ENCODE results near the gene NUTM2G. TPM values are rescaled to one million over a fixed set of nuclear protein-coding genes. Genes with fewer than 3 reads are reported as not detected.
"Not testable (repeated sequence)": the region's sequence is repeated elsewhere in the genome, so short reads cannot be mapped to it uniquely, and the experiment has no call there.

Gene NUTM2G
- total RNA-seq = not detected

DNA sequence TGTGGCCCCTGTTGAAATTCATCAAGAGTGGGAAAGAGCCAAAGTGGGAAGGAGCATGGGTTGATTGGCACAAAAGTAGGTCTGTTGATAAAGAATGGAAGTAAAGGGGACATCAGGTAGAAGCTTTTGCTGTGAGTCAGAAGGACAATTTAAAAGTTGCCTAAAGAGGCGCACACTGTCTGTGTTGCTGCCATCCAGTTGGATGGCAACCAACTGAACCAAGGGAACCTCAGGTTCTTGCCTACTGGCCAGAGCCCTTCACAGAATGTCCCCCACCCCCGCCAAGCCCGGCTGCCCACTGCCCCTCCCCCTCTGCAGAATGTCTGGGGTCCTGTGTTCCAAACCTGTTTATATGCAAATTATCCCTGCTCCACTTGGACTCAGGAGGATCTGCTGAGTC is at the start of gene NUTM2G:
Gene NUTM2G, plus strand, starts transcription at position 301 of the 400 bp plus-strand sequence. CDS start 182 bp downstream, outside the sequence.
- not testable (repeated sequence) for H3K27me3 Mint-ChIP-seq (ENCODE audit: low read depth); ATAC-seq; DNase-seq; H3K4me1 Mint-ChIP-seq (ENCODE audit: low read depth); H3K4me3 Mint-ChIP-seq; H3K36me3 Mint-ChIP-seq (ENCODE audit: insufficient read depth); H3K9me3 Mint-ChIP-seq

GRCh38 chr9:96883922-96884321 is 44.7 kb upstream of the NUTM2G start:
- Mint-ChIP-seq H3K36me3 (ENCODE audit: insufficient read depth) (peaks cover 21% of the 10 kb centered on the region), H3K9me3 (peaks cover 8% of the 10 kb centered on the region), H3K27me3 (ENCODE audit: low read depth) (peaks cover 8% of the 10 kb centered on the region), H3K4me1 (ENCODE audit: low read depth) (no peaks in the 10 kb centered on the region), H3K4me3 (no peak overlapping the region)
- ATAC-seq (no peak), DNase-seq (no peak)

GRCh38 chr9:96884443-96884842 is 44.2 kb upstream of the NUTM2G start:
- Mint-ChIP-seq H3K27me3 (ENCODE audit: low read depth) (peaks cover 2% of the 10 kb centered on the region), H3K4me1 (ENCODE audit: low read depth) (no peaks in the 10 kb centered on the region), H3K4me3 (no peak overlapping the region), H3K9me3 (peaks cover 8% of the 10 kb centered on the region), H3K36me3 (ENCODE audit: insufficient read depth) (peaks cover 21% of the 10 kb centered on the region)
- ATAC-seq (peak in 1 of 2 donors; percentile 21), DNase-seq (no peak)

- H3K9me3 Mint-ChIP-seq = peaks cover 8% of the 10 kb centered on the region
- H3K4me3 Mint-ChIP-seq = no peak overlapping the region
- H3K27me3 Mint-ChIP-seq (ENCODE audit: low read depth) = no peaks in the 10 kb centered on the region
- DNase-seq (no peak), ATAC-seq (no peak)
- no peaks in the 10 kb centered on the region for H3K4me1 Mint-ChIP-seq (ENCODE audit: low read depth)
- peaks cover 21% of the 10 kb centered on the region for H3K36me3 Mint-ChIP-seq (ENCODE audit: insufficient read depth)
Measured at GRCh38 chr9:96885424-96885823, 43.2 kb upstream of the NUTM2G start.

GRCh38 chr9:96888591-96888990 is 40.1 kb upstream of the NUTM2G start:
- H3K9me3 Mint-ChIP-seq = peaks cover 8% of the 10 kb centered on the region
- no peaks in the 10 kb centered on the region for H3K4me1 Mint-ChIP-seq (ENCODE audit: low read depth)
- peaks cover 29% of the 10 kb centered on the region for H3K36me3 Mint-ChIP-seq (ENCODE audit: insufficient read depth)
- no peak overlapping the region for H3K4me3 Mint-ChIP-seq
- ATAC-seq (no peak), DNase-seq (no peak)
- H3K27me3 Mint-ChIP-seq (ENCODE audit: low read depth) = no peaks in the 10 kb centered on the region

DNA sequence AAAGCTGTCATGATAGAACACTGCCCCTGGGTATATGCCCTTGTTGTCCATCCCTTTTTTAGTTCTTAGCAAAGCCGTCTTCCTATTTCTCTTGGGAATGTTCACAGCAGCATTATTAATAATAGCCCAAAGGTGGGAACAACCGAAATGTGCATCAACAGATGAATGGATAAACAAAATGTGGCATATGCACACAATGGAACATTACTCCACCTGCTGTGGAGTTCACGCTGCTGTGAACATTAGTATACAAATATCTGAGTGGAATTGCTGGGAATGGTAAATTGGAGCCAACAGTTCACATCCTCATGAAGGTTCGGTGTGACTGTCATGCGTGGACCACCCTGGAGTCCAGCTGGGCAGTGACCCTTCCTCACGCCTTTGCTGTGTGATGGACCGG is 36.5 kb upstream of the NUTM2G start:
- peaks cover 5% of the 10 kb centered on the region for H3K9me3 Mint-ChIP-seq
- no peaks in the 10 kb centered on the region for H3K27me3 Mint-ChIP-seq (ENCODE audit: low read depth)
- peaks cover 42% of the 10 kb centered on the region for H3K36me3 Mint-ChIP-seq (ENCODE audit: insufficient read depth)
- H3K4me3 Mint-ChIP-seq = no peak overlapping the region
- no peak for DNase-seq
- ATAC-seq = no peak
- no peaks in the 10 kb centered on the region for H3K4me1 Mint-ChIP-seq (ENCODE audit: low read depth)

GRCh38 chr9:96900010-96900409 is 28.6 kb upstream of the NUTM2G start:
- H3K9me3 Mint-ChIP-seq; ATAC-seq; H3K4me3 Mint-ChIP-seq; H3K27me3 Mint-ChIP-seq (ENCODE audit: low read depth); DNase-seq; H3K4me1 Mint-ChIP-seq (ENCODE audit: low read depth): not testable (repeated sequence)
- H3K36me3 Mint-ChIP-seq (ENCODE audit: insufficient read depth) = peaks cover 22% of the 10 kb centered on the region

GRCh38 chr9:96904947-96905722 is 23.5 kb upstream of the NUTM2G start:
- not testable (repeated sequence) for H3K4me3 Mint-ChIP-seq; H3K36me3 Mint-ChIP-seq (ENCODE audit: insufficient read depth); H3K9me3 Mint-ChIP-seq; H3K27me3 Mint-ChIP-seq (ENCODE audit: low read depth); H3K4me1 Mint-ChIP-seq (ENCODE audit: low read depth); ATAC-seq; DNase-seq

DNA sequence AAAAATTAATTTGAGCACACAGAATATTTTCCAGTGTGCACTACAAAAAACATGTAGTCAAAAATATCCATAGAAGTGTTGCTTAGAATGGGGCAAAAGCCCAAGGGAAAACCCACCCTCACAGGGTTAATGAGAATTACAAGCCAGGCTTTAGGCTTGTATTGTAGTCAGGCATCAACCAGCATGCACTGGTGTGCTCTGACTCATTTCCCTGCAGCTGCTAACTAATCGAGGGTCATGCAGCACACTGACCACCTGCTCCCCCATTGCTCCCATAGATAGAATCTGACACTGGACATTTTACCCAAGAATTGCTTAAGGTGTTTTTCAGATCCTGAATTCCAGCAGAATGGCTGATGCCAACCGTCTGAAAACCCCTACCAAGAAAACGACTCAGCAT is 20.2 kb upstream of the NUTM2G start:
- DNase-seq; H3K4me1 Mint-ChIP-seq (ENCODE audit: low read depth); H3K4me3 Mint-ChIP-seq; ATAC-seq; H3K27me3 Mint-ChIP-seq (ENCODE audit: low read depth); H3K9me3 Mint-ChIP-seq; H3K36me3 Mint-ChIP-seq (ENCODE audit: insufficient read depth): not testable (repeated sequence)

DNA sequence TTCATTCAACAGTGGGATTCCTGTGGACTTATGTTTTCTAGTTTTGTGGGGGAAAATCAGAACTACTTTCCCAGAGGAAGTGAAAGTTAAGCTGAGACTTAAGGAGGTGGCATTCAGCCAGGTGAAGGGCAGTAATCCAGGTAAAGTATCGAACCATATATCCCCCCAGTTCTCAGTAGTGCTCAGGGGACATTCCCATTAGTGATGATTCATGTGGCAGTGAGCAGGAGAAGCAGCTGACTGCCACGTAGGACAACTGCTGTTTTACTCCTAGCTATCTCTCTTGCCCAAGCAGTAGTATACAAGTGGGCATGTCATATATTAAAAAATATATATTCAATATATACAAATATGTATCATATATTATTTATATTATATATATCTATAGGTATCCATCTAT is 13.1 kb upstream of the NUTM2G start:
- not testable (repeated sequence) for H3K4me1 Mint-ChIP-seq (ENCODE audit: low read depth); H3K36me3 Mint-ChIP-seq (ENCODE audit: insufficient read depth); ATAC-seq; H3K9me3 Mint-ChIP-seq; H3K4me3 Mint-ChIP-seq; DNase-seq; H3K27me3 Mint-ChIP-seq (ENCODE audit: low read depth)

DNA sequence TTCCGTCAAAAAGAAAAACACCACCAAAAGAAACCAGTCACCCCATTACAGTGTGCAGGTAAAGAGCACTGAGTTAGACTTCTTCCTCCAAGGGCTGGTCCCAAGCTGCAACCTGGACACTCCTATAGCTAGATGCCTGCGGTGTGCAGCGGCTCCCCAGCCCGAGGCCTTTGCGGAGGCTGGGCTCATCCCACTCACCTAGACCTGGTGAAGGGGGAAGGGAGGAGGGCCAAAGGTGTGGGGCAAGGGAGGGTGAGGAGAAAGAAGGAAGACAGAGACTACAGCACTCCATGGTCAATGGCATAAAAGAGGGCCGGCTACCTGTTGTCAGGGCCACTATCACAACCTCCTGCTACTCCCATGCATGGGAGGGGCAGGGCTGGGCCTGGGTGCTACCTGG is 12.1 kb upstream of the NUTM2G start:
- not testable (repeated sequence) for H3K27me3 Mint-ChIP-seq (ENCODE audit: low read depth); H3K9me3 Mint-ChIP-seq; ATAC-seq; H3K4me1 Mint-ChIP-seq (ENCODE audit: low read depth); H3K36me3 Mint-ChIP-seq (ENCODE audit: insufficient read depth); DNase-seq; H3K4me3 Mint-ChIP-seq

GRCh38 chr9:96918550-96918949 is 10.1 kb upstream of the NUTM2G start:
- not testable (repeated sequence) for H3K4me3 Mint-ChIP-seq; DNase-seq; ATAC-seq; H3K36me3 Mint-ChIP-seq (ENCODE audit: insufficient read depth); H3K9me3 Mint-ChIP-seq; H3K4me1 Mint-ChIP-seq (ENCODE audit: low read depth); H3K27me3 Mint-ChIP-seq (ENCODE audit: low read depth)

DNA sequence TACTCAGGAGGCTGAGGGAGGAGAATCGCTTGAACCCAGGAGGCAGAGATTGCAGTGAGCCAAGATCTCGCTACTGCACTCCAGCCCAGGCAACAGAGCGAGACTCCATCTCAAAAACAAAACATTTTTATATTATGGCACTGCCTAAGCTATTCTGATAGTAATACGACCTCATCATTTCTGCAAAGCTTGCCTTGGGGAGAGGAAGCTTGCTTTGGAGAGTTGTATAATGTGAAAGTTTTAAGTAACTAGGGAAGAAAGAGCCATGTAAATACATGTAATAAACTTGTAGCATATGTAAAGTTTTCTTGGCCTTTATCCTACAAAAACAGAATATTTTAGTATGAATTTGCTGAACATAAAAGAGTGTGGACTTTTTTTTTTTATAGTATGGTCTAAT is 7.8 kb upstream of the NUTM2G start:
- H3K4me1 Mint-ChIP-seq (ENCODE audit: low read depth); H3K4me3 Mint-ChIP-seq; H3K27me3 Mint-ChIP-seq (ENCODE audit: low read depth); H3K36me3 Mint-ChIP-seq (ENCODE audit: insufficient read depth); DNase-seq; ATAC-seq; H3K9me3 Mint-ChIP-seq: not testable (repeated sequence)

GRCh38 chr9:96925587-96925986 is 3.1 kb upstream of the NUTM2G start:
- not testable (repeated sequence) for DNase-seq; H3K27me3 Mint-ChIP-seq (ENCODE audit: low read depth); H3K9me3 Mint-ChIP-seq; ATAC-seq; H3K4me3 Mint-ChIP-seq; H3K36me3 Mint-ChIP-seq (ENCODE audit: insufficient read depth); H3K4me1 Mint-ChIP-seq (ENCODE audit: low read depth)

DNA sequence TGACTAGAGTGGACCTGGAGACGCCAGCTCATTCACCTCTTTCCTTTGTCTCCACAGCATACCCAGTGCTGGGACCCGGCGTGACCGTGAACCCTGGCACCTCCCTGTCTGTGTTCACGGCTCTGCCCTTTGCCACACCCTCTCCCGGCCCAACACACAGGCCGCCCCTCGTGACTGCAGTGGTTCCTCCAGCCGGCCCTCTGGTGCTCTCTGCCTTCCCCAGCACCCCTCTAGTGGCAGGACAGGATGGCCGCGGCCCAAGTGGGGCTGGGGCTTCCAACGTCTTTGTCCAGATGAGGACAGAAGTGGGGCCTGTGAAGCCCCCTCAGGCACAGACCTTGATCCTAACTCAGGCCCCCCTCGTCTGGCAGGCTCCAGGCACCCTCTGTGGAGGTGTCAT is 3.0 kb downstream of the NUTM2G start:
- not testable (repeated sequence) for H3K36me3 Mint-ChIP-seq (ENCODE audit: insufficient read depth); H3K4me1 Mint-ChIP-seq (ENCODE audit: low read depth); DNase-seq; H3K4me3 Mint-ChIP-seq; ATAC-seq; H3K9me3 Mint-ChIP-seq; H3K27me3 Mint-ChIP-seq (ENCODE audit: low read depth)

All from activated T-cell treated with anti-CD3 and anti-CD28 coated beads, Interleukin-2, amount 50 U/mL, for 4 hours (primary cell).